Erythroblast (primary cell): Measurements from ENCODE around the gene FXYD3.

Source experiments
- GATA1 ChIP-seq: IDR thresholded peaks from 2 replicates; pipeline ENCODE4 v1.6.1; 2011; ENCODE audit warnings: low read depth, mild to moderate bottlenecking, control low read depth, low read length, moderate library complexity
- POLR2A ChIP-seq: IDR thresholded peaks from 2 replicates; pipeline ENCODE4 v1.6.1; 2011; ENCODE audit warnings: mild to moderate bottlenecking, low read length

DNA sequence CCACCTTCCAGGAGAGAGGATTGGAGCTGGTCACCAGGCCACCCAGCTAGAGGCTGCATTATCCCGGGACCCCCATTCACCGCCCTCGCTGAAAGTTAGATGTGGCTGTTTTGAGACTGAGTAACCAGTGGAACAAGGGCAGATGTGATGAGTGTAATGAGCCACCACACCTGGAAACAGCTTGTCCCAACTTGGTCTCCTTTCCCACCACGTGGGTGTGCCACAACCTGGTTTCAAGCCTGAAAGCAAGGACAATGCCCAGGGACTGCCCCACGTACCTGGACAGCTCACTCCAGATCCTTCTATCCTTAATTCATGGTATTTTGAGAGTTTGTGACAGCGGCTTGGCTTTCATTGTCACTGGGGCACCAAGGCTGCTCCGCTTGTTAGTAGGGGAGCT, 12.2 kb downstream of the FXYD3 start:
- TF ChIP-seq POLR2A (no peak), GATA1 (no peak)
